ENCODE measurements around the gene GUCA2A. TPM values are rescaled to one million over a fixed set of nuclear protein-coding genes. Genes with fewer than 3 reads are reported as not detected.
A peak's percentile ranks its signal among the peaks of the same experiment; 100 is the strongest.
"Not testable (repeated sequence)": the region's sequence is repeated elsewhere in the genome, so short reads cannot be mapped to it uniquely, and the experiment has no call there.

The GUCA2A gene
- total RNA-seq, 1 donor from 2014 or later: not detected

- Mint-ChIP-seq H3K4me3 (ENCODE audit: unreplicated experiment) (no peak overlapping the region), H3K27me3 (ENCODE audit: low read depth, unreplicated experiment) (no peaks in the 10 kb centered on the region), H3K9me3 (ENCODE audit: unreplicated experiment) (peaks cover 2% of the 10 kb centered on the region), H3K27ac (ENCODE audit: unreplicated experiment) (no peak overlapping the region), H3K4me1 (ENCODE audit: low read depth, unreplicated experiment) (peaks cover 19% of the 10 kb centered on the region), H3K36me3 (ENCODE audit: low read depth, unreplicated experiment) (peaks cover 16% of the 10 kb centered on the region)
- no peak for DNase-seq (ENCODE audit: low read depth)
- no peak for FAIRE-seq
- TF ChIP-seq, protein P1, sequence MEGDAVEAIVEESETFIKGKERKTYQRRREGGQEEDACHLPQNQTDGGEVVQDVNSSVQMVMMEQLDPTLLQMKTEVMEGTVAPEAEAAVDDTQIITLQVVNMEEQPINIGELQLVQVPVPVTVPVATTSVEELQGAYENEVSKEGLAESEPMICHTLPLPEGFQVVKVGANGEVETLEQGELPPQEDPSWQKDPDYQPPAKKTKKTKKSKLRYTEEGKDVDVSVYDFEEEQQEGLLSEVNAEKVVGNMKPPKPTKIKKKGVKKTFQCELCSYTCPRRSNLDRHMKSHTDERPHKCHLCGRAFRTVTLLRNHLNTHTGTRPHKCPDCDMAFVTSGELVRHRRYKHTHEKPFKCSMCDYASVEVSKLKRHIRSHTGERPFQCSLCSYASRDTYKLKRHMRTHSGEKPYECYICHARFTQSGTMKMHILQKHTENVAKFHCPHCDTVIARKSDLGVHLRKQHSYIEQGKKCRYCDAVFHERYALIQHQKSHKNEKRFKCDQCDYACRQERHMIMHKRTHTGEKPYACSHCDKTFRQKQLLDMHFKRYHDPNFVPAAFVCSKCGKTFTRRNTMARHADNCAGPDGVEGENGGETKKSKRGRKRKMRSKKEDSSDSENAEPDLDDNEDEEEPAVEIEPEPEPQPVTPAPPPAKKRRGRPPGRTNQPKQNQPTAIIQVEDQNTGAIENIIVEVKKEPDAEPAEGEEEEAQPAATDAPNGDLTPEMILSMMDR (IDR thresholded peaks at IDR 0.05; ENCODE audit: insufficient read depth, low read depth, low read length): no peak
- no peak for TF ChIP-seq EZH2 (IDR thresholded peaks at IDR 0.05; ENCODE audit: insufficient read depth, low read length)
- Histone ChIP-seq H3K4me3 (ENCODE audit: insufficient read depth, low read depth, low read length) (no peak overlapping the region), H3K27ac (ENCODE audit: low read depth, low read length) (no peak overlapping the region), H3K36me3 (ENCODE audit: insufficient read depth, low read length) (no peaks in the 10 kb centered on the region), H3K9me3 (ENCODE audit: insufficient read depth, low read depth, low read length) (no peaks in the 10 kb centered on the region), H4K20me1 (ENCODE audit: insufficient read depth, low read length) (peaks cover 53% of the 10 kb centered on the region), H3K79me2 (ENCODE audit: insufficient read depth, low read length) (peaks cover 70% of the 10 kb centered on the region), H2AFZ (ENCODE audit: low read depth, low read length) (no peak overlapping the region), H3K4me1 (ENCODE audit: insufficient read depth, low read length) (peaks cover 32% of the 10 kb centered on the region), H3K9ac (ENCODE audit: low read length) (no peak overlapping the region), H3K27me3 (ENCODE audit: insufficient read depth, low read length) (no peaks in the 10 kb centered on the region), H3K4me2 (ENCODE audit: low read length) (peak overlapping the region; percentile 28)
These were observed 46.0 kb upstream of the GUCA2A start for GRCh38 chr1:42210421-42211133.

DNA sequence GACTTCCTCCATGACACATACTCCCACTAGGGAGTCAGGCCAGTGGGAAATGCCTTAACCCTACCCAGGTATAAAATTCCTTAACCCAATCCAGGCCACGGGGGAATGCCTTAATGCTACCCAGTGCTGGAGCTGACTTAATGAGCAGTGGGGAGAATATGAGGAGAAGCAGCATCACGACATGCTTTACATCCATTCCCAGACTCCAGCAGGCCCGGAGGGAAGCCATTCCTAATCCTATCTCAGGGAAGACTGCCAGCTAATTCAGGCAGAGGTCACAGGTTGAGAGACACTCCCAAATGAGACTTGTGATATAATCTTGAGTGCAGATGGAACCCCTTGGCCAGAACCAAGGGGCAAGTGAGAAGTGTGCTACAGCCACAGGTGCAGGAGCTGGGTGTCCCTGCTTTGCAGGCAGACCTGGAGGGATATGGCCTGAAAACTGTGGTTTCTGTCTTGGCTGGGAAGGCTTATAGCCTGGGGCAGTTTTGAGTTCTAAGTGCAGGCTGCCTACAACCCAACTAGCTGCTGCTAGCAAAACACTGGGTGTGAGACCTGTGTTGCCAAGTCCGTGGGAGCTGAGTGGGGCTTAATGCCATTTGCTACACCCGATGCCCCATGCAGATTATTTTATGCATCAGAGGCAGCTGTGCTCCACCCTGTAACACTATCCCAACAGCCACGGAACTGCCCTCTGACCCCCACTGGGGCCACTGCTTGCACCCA lies 45.1 kb upstream of the GUCA2A start:
- Histone ChIP-seq H3K36me3 (ENCODE audit: insufficient read depth, low read length) (no peaks in the 10 kb centered on the region), H3K79me2 (ENCODE audit: insufficient read depth, low read length) (peaks cover 67% of the 10 kb centered on the region), H3K4me1 (ENCODE audit: insufficient read depth, low read length) (peaks cover 28% of the 10 kb centered on the region), H2AFZ (ENCODE audit: low read depth, low read length) (no peak overlapping the region), H3K9me3 (ENCODE audit: insufficient read depth, low read depth, low read length) (no peaks in the 10 kb centered on the region), H3K9ac (ENCODE audit: low read length) (no peak overlapping the region), H3K27me3 (ENCODE audit: insufficient read depth, low read length) (no peaks in the 10 kb centered on the region), H4K20me1 (ENCODE audit: insufficient read depth, low read length) (peaks cover 53% of the 10 kb centered on the region), H3K4me3 (ENCODE audit: insufficient read depth, low read depth, low read length) (no peak overlapping the region), H3K4me2 (ENCODE audit: low read length) (no peak overlapping the region), H3K27ac (ENCODE audit: low read depth, low read length) (no peak overlapping the region)
- Mint-ChIP-seq H3K4me3 (ENCODE audit: unreplicated experiment) (no peak overlapping the region), H3K27me3 (ENCODE audit: low read depth, unreplicated experiment) (no peaks in the 10 kb centered on the region), H3K4me1 (ENCODE audit: low read depth, unreplicated experiment) (peaks cover 20% of the 10 kb centered on the region), H3K36me3 (ENCODE audit: low read depth, unreplicated experiment) (peaks cover 17% of the 10 kb centered on the region), H3K9me3 (ENCODE audit: unreplicated experiment) (peaks cover 2% of the 10 kb centered on the region), H3K27ac (ENCODE audit: unreplicated experiment) (no peak overlapping the region)
- DNase-seq (ENCODE audit: low read depth) (no peak), FAIRE-seq (no peak)
- TF ChIP-seq, protein P1 (IDR thresholded peaks at IDR 0.05; ENCODE audit: insufficient read depth, low read depth, low read length): no peak
- no peak for TF ChIP-seq EZH2 (IDR thresholded peaks at IDR 0.05; ENCODE audit: insufficient read depth, low read length)

DNA sequence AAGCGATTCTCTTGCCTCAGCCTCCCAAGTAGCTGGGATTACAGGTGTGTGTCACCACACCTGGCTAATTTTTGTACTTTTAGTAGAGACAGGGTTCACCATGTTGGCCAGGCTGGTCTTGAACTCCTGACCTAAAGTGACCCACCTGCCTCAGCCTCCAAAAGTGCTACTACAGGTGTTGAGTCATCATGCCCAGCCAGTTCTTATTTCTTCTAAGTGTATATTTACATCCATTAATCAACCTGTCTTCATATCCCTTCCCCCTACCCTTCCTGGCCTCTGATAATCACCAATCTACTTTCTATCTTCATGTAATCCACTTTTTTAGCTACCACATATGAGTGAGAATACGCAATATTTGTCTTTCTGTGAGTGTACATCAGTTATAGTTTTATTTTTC lies 42.4 kb upstream of the GUCA2A start:
- Histone ChIP-seq H3K4me1 (ENCODE audit: insufficient read depth, low read length) (peaks cover 22% of the 10 kb centered on the region), H3K79me2 (ENCODE audit: insufficient read depth, low read length) (peaks cover 55% of the 10 kb centered on the region), H4K20me1 (ENCODE audit: insufficient read depth, low read length) (peaks cover 47% of the 10 kb centered on the region)
- H3K4me1 Mint-ChIP-seq (ENCODE audit: low read depth, unreplicated experiment): peaks cover 21% of the 10 kb centered on the region
- not testable (repeated sequence) for DNase-seq (ENCODE audit: low read depth); FAIRE-seq; H3K27ac ChIP-seq (ENCODE audit: low read depth, low read length); H3K4me2 ChIP-seq (ENCODE audit: low read length); H3K9ac ChIP-seq (ENCODE audit: low read length); H3K36me3 ChIP-seq (ENCODE audit: insufficient read depth, low read length); H3K27ac Mint-ChIP-seq (ENCODE audit: unreplicated experiment); H3K27me3 ChIP-seq (ENCODE audit: insufficient read depth, low read length); H3K4me3 Mint-ChIP-seq (ENCODE audit: unreplicated experiment); H3K9me3 ChIP-seq (ENCODE audit: insufficient read depth, low read depth, low read length); H2AFZ ChIP-seq (ENCODE audit: low read depth, low read length); H3K4me3 ChIP-seq (ENCODE audit: insufficient read depth, low read depth, low read length); H3K9me3 Mint-ChIP-seq (ENCODE audit: unreplicated experiment); H3K27me3 Mint-ChIP-seq (ENCODE audit: low read depth, unreplicated experiment)
- H3K36me3 Mint-ChIP-seq (ENCODE audit: low read depth, unreplicated experiment): peaks cover 31% of the 10 kb centered on the region

Data from astrocyte (in vitro differentiated cells and primary cell).